K562 (cell line): ENCODE data around the gene ERO1B. TPM values are rescaled to one million over a fixed set of nuclear protein-coding genes. Genes with fewer than 3 reads are reported as not detected.
A peak's percentile ranks its signal among the peaks of the same experiment; 100 is the strongest.

Experiments used
- ATAC-seq: fragments of 200-7000 bp; cut with Tn5 transposase; 3 replicates; pipeline ENCODE4 v1.9.1; 2020; ENCODE audit warnings: moderate library complexity
- BruUV-seq: library from RNA; stranded (reverse); fragments of 400-500 nt; replicated peaks from 2 replicates; lab custom pipeline; 2021; lab: Mats Ljungman, UMichigan
- CTCF ChIA-PET: fragments of 300-600 bp; formaldehyde crosslinking; extraction: SDS; loops from one replicate; lab custom pipeline; 2021; ENCODE audit warnings: low intra/inter-chr PET ratio; lab: Yijun Ruan, JAX
- POLR2A ChIA-PET: fragments of 300-600, 350-650 bp; sonication (Branson Sonifier 250); formaldehyde crosslinking; extraction: SDS; loops from one replicate; lab custom pipeline; 2021; ENCODE audit warnings: antibody characterized with exemption, inconsistent platforms; lab: Yijun Ruan, JAX
- DNase-seq, 4 experiments: peaks; one replicate each; pipeline versions ENCODE4 v3.0.0 to v3.0.0-alpha.2; 2011 to 2018; ENCODE audit warnings: low spot score in 3 of 4, mixed read lengths in 3 of 4; ENCODE audit errors: extremely low read depth in 1 of 4
- FAIRE-seq: peaks from 2 replicates; lab custom pipeline; 2011; peaks lifted over from hg19 to GRCh38; lab: Jason Lieb, UNC
- H2AFZ ChIP-seq: 2 replicates; pipeline ENCODE4 v1.6.0; 2011; ENCODE audit warnings: low read depth, low read length, control low read depth, inconsistent platforms
- H3K27ac ChIP-seq: fragments of 200-600 bp; 3 replicates; pipeline ENCODE4 v1.8.0; 2011; ENCODE audit warnings: low read depth, mild to moderate bottlenecking, control low read depth, inconsistent platforms, low read length, moderate library complexity, mixed read lengths; ENCODE audit errors: extremely low read depth
- H3K27me3 ChIP-seq, 2 experiments: fragments of 300-600 bp in 1 of 2; 2 replicates in 1 of 2; 3 replicates in 1 of 2; pipeline versions ENCODE4 v1.6.0 to v1.8.0; 2011; ENCODE audit warnings: inconsistent platforms in 2 of 2, low read length in 2 of 2, mild to moderate bottlenecking in 1 of 2, mixed read lengths in 1 of 2, moderate library complexity in 1 of 2; ENCODE audit not compliant: control insufficient read depth in 2 of 2, insufficient read depth in 2 of 2
- H3K36me3 ChIP-seq: fragments of 300-600 bp; 3 replicates; pipeline ENCODE4 v1.8.0; 2011; ENCODE audit warnings: mild to moderate bottlenecking, low read length, inconsistent platforms; ENCODE audit not compliant: control insufficient read depth, insufficient read depth
- H3K4me1 ChIP-seq, 2 experiments: fragments of 200-600 bp in 1 of 2; replicated peaks in 1 of 2; 2 replicates in 1 of 2; 3 replicates in 1 of 2; pipeline versions ENCODE4 v1.5.1 to v1.8.0; 2011; ENCODE audit warnings: inconsistent platforms in 2 of 2, low read length in 2 of 2, mild to moderate bottlenecking in 1 of 2, mixed read lengths in 1 of 2, moderate library complexity in 1 of 2; ENCODE audit not compliant: control insufficient read depth in 2 of 2, insufficient read depth in 2 of 2
- H3K4me2 ChIP-seq: 2 replicates; pipeline ENCODE4 v1.6.1; 2011; ENCODE audit warnings: low read length, control low read depth, inconsistent platforms, mixed read lengths; ENCODE audit not compliant: insufficient read depth
- H3K4me3 ChIP-seq: fragments of 200-600 bp; sonication (generic), shearing (Covaris generic); 2 replicates; pipeline ENCODE4 v1.5.1; 2016; ENCODE audit warnings: control low read depth, inconsistent platforms
- H3K79me2 ChIP-seq: fragments of 200-600 bp; 3 replicates; pipeline ENCODE4 v1.8.0; 2011; ENCODE audit warnings: low read length, inconsistent platforms; ENCODE audit not compliant: control insufficient read depth, insufficient read depth
- H3K9ac ChIP-seq, 2 experiments: 2 replicates each; pipeline versions ENCODE4 v1.6.0 to v1.6.1; 2011; ENCODE audit warnings: low read depth in 2 of 2, low read length in 2 of 2, control low read depth in 1 of 2, inconsistent platforms in 1 of 2, mild to moderate bottlenecking in 1 of 2, mixed read lengths in 1 of 2; ENCODE audit not compliant: insufficient read depth in 1 of 2
- H3K9me1 ChIP-seq: one replicate; pipeline ENCODE4 v1.6.0; 2011; ENCODE audit warnings: inconsistent platforms, mild to moderate bottlenecking, low read length, moderate library complexity; ENCODE audit not compliant: control insufficient read depth, insufficient read depth
- H3K9me3 ChIP-seq: replicated peaks from 2 replicates; pipeline ENCODE4 v1.5.1; 2011; ENCODE audit warnings: low read depth, low read length, inconsistent platforms; ENCODE audit not compliant: control insufficient read depth, insufficient read depth
- H4K20me1 ChIP-seq: replicated peaks from 2 replicates; pipeline ENCODE4 v1.6.1; 2011; ENCODE audit warnings: low read length, inconsistent platforms, mixed read lengths; ENCODE audit not compliant: control insufficient read depth, insufficient read depth
- ATF4 ChIP-seq: fragments of 450-650 bp; formaldehyde crosslinking; IDR thresholded peaks from 2 replicates; pipeline ENCODE4 v1.4.0; 2022; ENCODE audit warnings: mild to moderate bottlenecking, moderate library complexity
- CBX8 ChIP-seq: fragments of 200-600 bp; sonication (generic); IDR thresholded peaks from 2 replicates; pipeline ENCODE4 v1.6.1; 2012; ENCODE audit warnings: borderline replicate concordance, mixed run types, low read depth, mild to moderate bottlenecking, moderate library complexity, mixed read lengths, low read length, control low read depth, inconsistent platforms; ENCODE audit not compliant: poor library complexity, severe bottlenecking; ENCODE audit errors: extremely low read depth
- MGA ChIP-seq: fragments of 450-650 bp; IDR thresholded peaks from 2 replicates; pipeline ENCODE4 v1.6.1; 2016; ENCODE audit warnings: mild to moderate bottlenecking, moderate library complexity
- NFE2 ChIP-seq: IDR thresholded peaks from 2 replicates; pipeline ENCODE4 v1.6.1; 2014; ENCODE audit warnings: antibody characterized with exemption, low read depth
- ZNF316 ChIP-seq: fragments of 450-650 bp; IDR thresholded peaks from 2 replicates; pipeline ENCODE4 v1.6.1; 2016
- WGBS: fragments of 100-300 bp; shearing (Covaris generic); methylation state at CpG from one replicate; pipeline ENCODE4 v1.1.6; 2016; ENCODE audit warnings: low coverage, mixed read lengths; ENCODE audit not compliant: insufficient coverage; ENCODE audit errors: missing lambda C conversion rate; 5-methylcytosine and 5-hydroxymethylcytosine counted together
- in situ Hi-C: fragments of 300-500 bp; cut with MboI; formaldehyde crosslinking; loops from 4 replicates; pipeline ENCODE4 v1.15.0; 2018; ENCODE audit warnings: inconsistent platforms, mixed read lengths
- intact Hi-C: fragments of 100-400 bp; cut with micrococcal nuclease; formaldehyde crosslinking; loops from 2 replicates; pipeline ENCODE4 v1.14.2; 2022
- polyA plus RNA-seq, 8 experiments: library from polyadenylated mRNA; depleted of rRNA in 4 of 8; stranded (reverse) in 5 of 8; unstranded in 3 of 8; fragments of >200 nt; fragmentation: Nextera tagmentation in 2 of 8; fragmentation: Illumina TruSeq in 1 of 8; extraction: Ambion mirVana in 2 of 8; extraction: Trizol in 1 of 8; gene quantifications; 2 replicates each; pipeline versions ENCODE4 v1.2.1 to v1.2.3, GENCODE V29; 2011 to 2014; ENCODE audit warnings: inconsistent platforms in 1 of 8, missing spikeins in 1 of 8
- total RNA-seq, 7 experiments: library from RNA; depleted of rRNA in 6 of 7; stranded (reverse); fragments of >200 nt in 6 of 7; fragmentation: Illumina TruSeq in 2 of 7; extraction: Trizol in 2 of 7; gene quantifications; 2 replicates each; pipeline versions ENCODE4 v1.2.1 to v1.2.3, GENCODE V29; 2011 to 2021; ENCODE audit warnings: low replicate concordance in 1 of 7

ERO1B gene
- total and polyA plus RNA-seq, 9 of the 15 experiments (the other 6 are each of a cell fraction or from before 2014, with no cell fraction given): 0.59 to 6.4 (median 4.2) TPM

- DNase-seq: no peak
- FAIRE-seq: no peak
- CTCF ChIA-PET: no interaction called here
- Histone ChIP-seq H3K79me2 (no peaks in the 10 kb centered on the region), H3K27me3 (no peaks in the 10 kb centered on the region), H3K9me3 (no peaks in the 10 kb centered on the region), H3K9ac (no peak overlapping the region), H2AFZ (no peak overlapping the region), H3K4me1 (peaks cover 0 to 6% of the 10 kb centered on the region in 2 experiments; a peak in 2 of 5 replicates), H3K4me2 (no peak overlapping the region), H3K36me3 (no peaks in the 10 kb centered on the region), H3K9me1 (no peaks in the 10 kb centered on the region), H3K4me3 (no peak overlapping the region), H4K20me1 (no peaks in the 10 kb centered on the region), H3K27ac (no peak overlapping the region)
- intact Hi-C loops (no loop called here), in situ Hi-C loops (no loop called here)
- TF ChIP-seq CBX8 (no peak), MGA (no peak), ZNF316 (0 out of 2 replicates have a peak, but pooled peaks have one; percentile 9), ATF4 (CRISPR knock-in tag) (no peak), NFE2 (peak; percentile 63)
- ATAC-seq: no peak
- BruUV-seq: no TSS peak
- POLR2A ChIA-PET: interaction anchor here (0.7 to 1.1 kb wide), 2 partner anchors 11 to 313 kb away, joined by 3 read pairs; no protein-coding TSS in a partner anchor
- WGBS: 21% methylated on average over 5 of the region's 5 CpGs
These were observed 69.9 kb downstream of the ERO1B start for GRCh38 chr1:236211815-236212214.
